Muscle of leg (tissue), 11 donors: ENCODE results near the gene COL25A1. TPM values are rescaled to one million over a fixed set of nuclear protein-coding genes. Genes with fewer than 3 reads are reported as not detected.

Experiments used
- DNase-seq: peaks from one replicate; pipeline ENCODE4 v3.0.0; 2013
- H3K27ac ChIP-seq: one replicate; pipeline ENCODE4 v1.5.1; 2013; ENCODE audit warnings: mild to moderate bottlenecking, low read length, control low read depth
- H3K27me3 ChIP-seq: one replicate; pipeline ENCODE4 v1.6.1; 2013; ENCODE audit warnings: low read length; ENCODE audit not compliant: control insufficient read depth, insufficient read depth
- H3K36me3 ChIP-seq: one replicate; pipeline ENCODE4 v1.6.1; 2013; ENCODE audit warnings: low read length; ENCODE audit not compliant: control insufficient read depth, insufficient read depth
- H3K4me1 ChIP-seq: one replicate; pipeline ENCODE4 v1.6.1; 2013; ENCODE audit warnings: low read length; ENCODE audit not compliant: control insufficient read depth, insufficient read depth
- H3K4me3 ChIP-seq: one replicate; pipeline ENCODE4 v1.5.1; 2013; ENCODE audit warnings: low read length, control low read depth
- H3K9me3 ChIP-seq: replicated peaks from 2 replicates; pipeline ENCODE4 v1.6.1; 2013; ENCODE audit warnings: low read depth, low read length; ENCODE audit not compliant: control insufficient read depth
- WGBS: methylation state at CpG from one replicate; pipeline ENCODE4 v1.1.5; 2013; ENCODE audit warnings: missing lambda C conversion rate; ENCODE audit not compliant: insufficient coverage; 5-methylcytosine and 5-hydroxymethylcytosine counted together
- polyA plus RNA-seq, 8 donors: library from polyadenylated mRNA; unstranded; fragments of 120-200 nt; gene quantifications; one replicate each; pipeline versions ENCODE4 v1.2.1 to v1.2.3, GENCODE V29; 2013; ENCODE audit warnings: inconsistent platforms in 1 of 8, low replicate concordance in 1 of 8; ENCODE audit not compliant: insufficient read length in 8 of 8, insufficient read depth in 1 of 8
- total RNA-seq: library from RNA; stranded (reverse); fragments of 120-200 nt; gene quantifications from one replicate; pipeline ENCODE4 v1.2.4, GENCODE V29; 2013

COL25A1 gene
- total and polyA plus RNA-seq, 9 donors = 4.5 to 9.7 (median 5.6) TPM

DNA sequence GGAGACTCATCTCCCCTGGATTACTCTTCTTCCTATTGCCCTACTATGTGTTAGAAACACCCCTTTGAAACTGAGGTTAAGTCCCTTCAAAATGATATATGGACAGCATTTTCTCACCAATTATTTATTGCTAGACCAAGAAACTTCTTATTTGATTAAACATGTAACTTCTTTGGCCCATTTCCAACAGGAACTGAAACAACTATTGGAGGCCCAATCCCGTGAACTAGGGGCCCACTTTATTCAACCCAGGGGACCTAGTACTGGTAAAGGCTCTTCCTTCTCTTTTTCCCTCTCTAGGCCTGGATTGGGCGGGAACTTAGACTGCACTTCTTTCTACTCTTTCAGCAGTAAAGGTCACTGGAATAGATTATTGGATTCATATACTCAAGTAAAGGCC, 16.7 kb upstream of the COL25A1 start:
- Histone ChIP-seq H3K27ac (no peak overlapping the region), H3K9me3 (peaks cover 11% of the 10 kb centered on the region), H3K4me3 (no peak overlapping the region), H3K27me3 (no peaks in the 10 kb centered on the region), H3K36me3 (no peaks in the 10 kb centered on the region), H3K4me1 (no peaks in the 10 kb centered on the region)
- WGBS = 57% methylated on average over 1 of the region's 2 CpGs
- DNase-seq = no peak

DNA sequence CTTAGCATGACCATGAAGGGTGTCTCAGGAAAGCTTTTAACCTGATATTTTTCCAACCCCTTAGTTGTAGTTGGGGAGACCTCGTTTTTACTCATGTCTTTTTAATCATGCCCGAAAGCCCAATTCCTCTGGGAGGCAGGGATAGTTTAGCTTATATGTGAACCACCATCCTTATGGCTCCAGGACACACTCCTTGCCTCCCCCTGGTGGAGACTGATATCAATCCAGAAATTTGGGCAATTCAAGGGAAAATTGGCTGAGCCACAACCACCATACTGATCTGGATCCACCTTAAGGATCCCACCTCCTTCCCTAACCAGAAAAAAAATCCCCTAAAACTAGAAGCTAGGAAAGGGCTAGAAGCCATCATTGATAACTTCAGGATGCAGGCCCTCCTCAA, 13.4 kb upstream of the COL25A1 start:
- H3K27ac ChIP-seq = no peak overlapping the region
- H3K36me3 ChIP-seq = no peaks in the 10 kb centered on the region

DNA sequence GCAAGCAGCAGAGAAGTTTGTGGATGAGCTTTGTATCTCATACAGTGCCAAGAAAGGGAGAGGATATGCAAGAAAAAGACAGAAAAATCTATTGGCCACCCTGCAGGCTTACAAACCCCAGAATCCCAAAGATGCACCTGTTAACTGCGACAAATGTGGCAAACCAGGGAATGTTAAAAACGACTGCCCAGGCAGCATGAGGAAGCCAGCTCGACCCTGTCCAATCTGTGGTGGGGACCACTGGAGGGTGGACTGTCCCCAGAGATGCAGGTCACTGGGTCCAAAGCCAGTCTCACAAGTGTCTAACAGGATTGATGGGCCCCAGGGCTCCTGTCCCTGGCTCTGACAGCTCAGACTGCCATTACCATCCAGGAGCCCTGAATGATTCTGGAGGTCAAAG, 12.9 kb upstream of the COL25A1 start:
- DNase-seq = no peak

More for the DNA sequence above, 13.4 kb upstream of the COL25A1 start:
- Histone ChIP-seq H3K27me3 (no peaks in the 10 kb centered on the region), H3K9me3 (peaks cover 9% of the 10 kb centered on the region), H3K4me1 (no peaks in the 10 kb centered on the region), H3K4me3 (no peak overlapping the region)
- no peak for DNase-seq
- WGBS = no CpG with 5 or more reads among the region's 2 CpGs

DNA sequence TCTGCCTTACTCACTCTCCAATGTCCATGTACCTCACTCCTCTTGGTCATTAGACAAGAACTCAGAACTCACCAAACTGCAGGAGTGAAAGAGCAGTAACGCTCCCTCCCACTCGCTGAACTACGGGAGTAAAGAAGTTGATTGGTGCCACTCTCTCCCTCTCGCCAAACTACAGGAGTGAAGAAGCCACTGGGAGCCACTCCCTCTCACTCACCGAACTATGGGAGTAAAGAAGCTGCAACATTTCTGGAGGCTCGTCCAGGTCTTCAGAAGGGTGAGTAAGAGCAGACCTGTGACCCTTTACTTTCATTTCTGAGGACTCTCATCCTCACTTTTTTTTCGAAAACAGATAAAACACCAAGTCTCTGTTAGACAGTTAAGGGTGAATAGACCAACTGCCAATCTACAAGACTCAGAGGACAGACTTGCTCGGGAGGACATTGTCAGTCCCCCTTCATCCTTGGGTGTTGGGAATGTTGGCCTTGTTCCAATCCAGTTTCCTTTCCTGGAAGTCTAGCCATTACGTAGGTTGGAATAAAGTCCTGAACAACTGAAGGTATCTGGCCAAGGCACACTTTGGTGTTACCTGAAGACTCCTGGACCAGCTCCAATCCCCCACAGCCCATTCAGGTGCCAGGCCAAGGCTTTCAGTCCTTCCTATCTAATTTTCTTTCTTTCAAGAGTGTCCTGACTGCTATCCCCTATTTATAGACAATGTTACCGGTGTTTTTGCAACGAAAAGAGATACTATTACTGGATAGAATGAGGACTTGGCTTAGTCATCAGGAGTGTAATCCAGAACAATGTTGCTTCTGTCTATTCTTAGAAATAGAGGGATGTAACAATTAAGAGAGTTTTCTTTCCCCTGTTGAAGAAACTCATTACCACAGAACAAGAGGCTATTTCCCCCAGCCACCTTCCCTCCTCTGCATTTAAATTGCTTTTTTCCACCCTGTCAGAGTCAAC, 11.0 kb upstream of the COL25A1 start:
- peaks cover 9% of the 10 kb centered on the region for H3K9me3 ChIP-seq
- DNase-seq = no peak
- no peaks in the 10 kb centered on the region for H3K4me1 ChIP-seq
- H3K36me3 ChIP-seq = no peaks in the 10 kb centered on the region
- H3K27ac ChIP-seq = no peak overlapping the region
- no peaks in the 10 kb centered on the region for H3K27me3 ChIP-seq
- H3K4me3 ChIP-seq = no peak overlapping the region
- 71% methylated on average over 1 of the region's 11 CpGs for WGBS

More for the DNA sequence above, 12.9 kb upstream of the COL25A1 start:
- Histone ChIP-seq H3K27me3 (no peaks in the 10 kb centered on the region), H3K9me3 (peaks cover 9% of the 10 kb centered on the region), H3K4me3 (no peak overlapping the region), H3K4me1 (no peaks in the 10 kb centered on the region), H3K27ac (no peak overlapping the region), H3K36me3 (no peaks in the 10 kb centered on the region)
- 90% methylated on average over 3 of the region's 3 CpGs for WGBS

DNA sequence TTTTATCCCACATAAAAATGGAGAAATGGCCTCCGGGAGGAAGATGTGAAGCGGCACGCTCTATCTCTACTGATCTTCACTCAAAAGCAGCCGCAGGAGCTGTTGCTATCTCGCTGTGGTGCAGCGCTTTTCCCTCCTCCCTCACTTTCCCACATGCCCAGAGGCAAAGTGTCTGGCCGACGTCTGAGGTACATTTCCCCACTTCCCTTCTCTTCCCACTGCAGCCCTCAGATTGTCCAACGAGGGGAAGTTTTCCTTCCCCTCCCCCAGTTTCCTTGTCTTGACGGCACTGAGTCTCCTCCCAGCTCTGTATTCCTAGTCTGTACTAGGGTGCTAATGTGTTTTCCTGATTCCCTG, 660 bp upstream of the COL25A1 start:
- DNase-seq = peak; percentile 62
- H3K27ac ChIP-seq = no peak overlapping the region
- no peaks in the 10 kb centered on the region for H3K36me3 ChIP-seq
- H3K4me1 ChIP-seq = peaks cover 10% of the 10 kb centered on the region
- WGBS = 0% methylated on average over 6 of the region's 10 CpGs
- no peaks in the 10 kb centered on the region for H3K9me3 ChIP-seq
- peak overlapping the region; percentile 57 for H3K4me3 ChIP-seq
- H3K27me3 ChIP-seq = peaks cover 22% of the 10 kb centered on the region

DNA sequence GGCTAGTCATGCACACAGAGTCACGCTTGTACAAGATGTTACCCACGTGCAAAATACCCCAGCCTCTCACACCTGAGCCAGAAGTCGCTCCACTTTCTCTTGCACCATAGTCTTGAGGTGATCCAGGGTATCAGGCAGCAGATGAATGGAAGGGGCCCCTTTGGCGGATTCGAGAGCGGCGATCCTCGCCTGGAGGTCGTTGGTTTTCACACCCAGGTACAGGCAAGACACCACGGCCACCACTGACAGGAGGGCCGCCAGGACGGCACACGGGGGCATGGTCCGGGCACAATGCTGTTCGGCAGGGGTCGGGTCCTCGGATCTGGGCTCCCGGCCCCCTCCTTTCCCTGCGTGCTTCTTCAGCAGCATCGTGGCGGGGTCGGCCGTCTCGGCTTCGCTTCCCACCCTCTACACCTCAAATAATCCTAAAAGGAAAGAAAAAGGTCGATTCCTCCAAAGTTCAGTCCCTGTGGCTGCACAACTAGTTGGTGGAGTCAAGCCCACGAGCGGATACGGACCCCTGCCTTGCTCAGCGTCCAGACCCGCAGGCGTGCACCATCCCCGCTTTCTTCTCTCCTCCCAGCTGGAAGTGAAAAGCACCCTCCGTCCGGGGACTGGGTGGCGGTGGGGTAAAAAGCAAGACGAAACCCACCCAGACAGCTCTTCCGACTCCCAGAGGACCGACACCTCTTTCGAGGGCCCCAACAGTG, 652 bp downstream of the COL25A1 start:
- Histone ChIP-seq H3K27ac (no peak overlapping the region), H3K9me3 (no peaks in the 10 kb centered on the region), H3K4me1 (peaks cover 10% of the 10 kb centered on the region), H3K4me3 (peak overlapping the region; percentile 57), H3K36me3 (no peaks in the 10 kb centered on the region), H3K27me3 (peaks cover 22% of the 10 kb centered on the region)
- 5% methylated on average over 25 of the region's 40 CpGs for WGBS
- DNase-seq = peak; percentile 24

DNA sequence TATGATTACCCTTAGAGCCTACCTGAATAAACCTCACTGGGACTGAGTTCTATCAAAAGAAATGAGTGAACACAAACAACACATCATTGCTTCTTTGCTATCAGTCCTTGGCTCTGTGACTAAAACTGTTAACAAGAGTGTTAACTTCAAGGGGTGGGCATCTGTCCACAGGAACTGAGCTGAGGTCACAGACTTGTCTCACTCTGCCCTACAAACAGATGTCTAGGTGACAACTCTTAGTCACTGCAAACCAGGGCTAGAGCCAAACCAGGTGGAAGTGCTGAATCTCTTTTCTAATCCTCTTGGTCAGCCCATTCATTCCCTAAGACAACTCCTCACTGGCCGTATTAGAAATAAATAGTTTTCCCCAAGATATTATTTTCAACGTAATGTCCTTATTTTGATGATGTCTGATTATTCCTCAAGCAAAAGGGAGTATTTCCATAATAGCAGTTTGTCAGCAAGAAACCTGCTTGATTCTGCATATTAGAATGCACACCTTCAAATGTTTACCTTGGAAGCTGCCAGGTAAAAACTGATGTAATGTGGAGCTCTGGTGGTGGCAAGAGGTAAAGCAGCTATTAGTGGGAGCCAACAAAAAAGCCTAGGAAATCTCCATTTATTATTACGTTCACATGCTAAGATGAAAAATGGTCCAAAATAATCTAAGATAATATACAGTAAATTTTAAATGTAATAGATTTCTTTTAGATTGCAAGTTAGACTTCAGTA, 4.0 kb downstream of the COL25A1 start:
- H3K27me3 ChIP-seq = peaks cover 20% of the 10 kb centered on the region
- no peaks in the 10 kb centered on the region for H3K36me3 ChIP-seq
- DNase-seq = peak; percentile 13
- no peak overlapping the region for H3K4me3 ChIP-seq
- peaks cover 10% of the 10 kb centered on the region for H3K4me1 ChIP-seq
- H3K27ac ChIP-seq = no peak overlapping the region
- H3K9me3 ChIP-seq = no peaks in the 10 kb centered on the region
- no CpG with 5 or more reads among the region's 3 CpGs for WGBS

DNA sequence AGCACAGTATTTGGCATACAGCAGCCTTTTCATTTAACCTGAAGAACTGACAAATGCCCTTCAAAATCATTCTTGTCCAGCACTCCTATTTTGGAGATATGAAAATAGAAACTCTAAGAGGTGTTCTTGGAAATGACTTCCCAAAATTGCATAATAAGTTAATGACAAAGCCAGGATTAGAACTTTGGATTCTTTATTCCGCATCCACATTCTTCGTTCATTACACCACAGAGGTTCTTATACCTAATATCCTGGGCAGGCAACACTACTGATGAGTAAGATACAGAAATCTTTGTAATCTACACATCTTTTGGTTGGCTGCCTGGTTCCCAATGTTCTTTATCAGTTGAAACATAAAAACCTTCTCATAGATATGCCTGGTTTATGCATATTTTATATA, 5.9 kb downstream of the COL25A1 start:
- Histone ChIP-seq H3K36me3 (no peaks in the 10 kb centered on the region), H3K4me3 (no peak overlapping the region), H3K27ac (no peak overlapping the region), H3K4me1 (peaks cover 1% of the 10 kb centered on the region), H3K27me3 (peaks cover 3% of the 10 kb centered on the region), H3K9me3 (no peaks in the 10 kb centered on the region)
- DNase-seq = no peak
- no CpG with 5 or more reads among the region's 2 CpGs for WGBS

DNA sequence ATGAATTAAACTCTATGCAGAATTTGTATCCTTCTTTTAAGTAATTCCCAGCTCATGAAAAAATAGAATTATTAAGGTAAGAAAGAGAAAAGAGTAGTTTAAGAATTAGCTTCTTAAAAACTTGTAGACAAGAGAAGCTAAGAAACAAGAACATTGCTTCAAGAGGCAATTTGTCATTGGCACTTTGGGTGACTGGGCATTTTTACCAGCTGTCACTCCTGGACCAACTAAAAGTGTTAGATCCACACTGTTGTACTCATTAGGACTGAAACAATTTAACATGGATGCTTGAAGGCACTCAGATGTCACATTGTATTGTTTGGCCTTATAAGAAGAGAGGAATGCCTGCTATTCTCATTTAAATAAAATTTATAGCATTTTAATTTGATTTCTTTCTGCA, 7.4 kb downstream of the COL25A1 start:
- no peaks in the 10 kb centered on the region for H3K36me3 ChIP-seq
- no peaks in the 10 kb centered on the region for H3K9me3 ChIP-seq
- no peaks in the 10 kb centered on the region for H3K27me3 ChIP-seq
- DNase-seq = no peak
- H3K4me3 ChIP-seq = no peak overlapping the region
- H3K4me1 ChIP-seq = no peaks in the 10 kb centered on the region
- no peak overlapping the region for H3K27ac ChIP-seq

DNA sequence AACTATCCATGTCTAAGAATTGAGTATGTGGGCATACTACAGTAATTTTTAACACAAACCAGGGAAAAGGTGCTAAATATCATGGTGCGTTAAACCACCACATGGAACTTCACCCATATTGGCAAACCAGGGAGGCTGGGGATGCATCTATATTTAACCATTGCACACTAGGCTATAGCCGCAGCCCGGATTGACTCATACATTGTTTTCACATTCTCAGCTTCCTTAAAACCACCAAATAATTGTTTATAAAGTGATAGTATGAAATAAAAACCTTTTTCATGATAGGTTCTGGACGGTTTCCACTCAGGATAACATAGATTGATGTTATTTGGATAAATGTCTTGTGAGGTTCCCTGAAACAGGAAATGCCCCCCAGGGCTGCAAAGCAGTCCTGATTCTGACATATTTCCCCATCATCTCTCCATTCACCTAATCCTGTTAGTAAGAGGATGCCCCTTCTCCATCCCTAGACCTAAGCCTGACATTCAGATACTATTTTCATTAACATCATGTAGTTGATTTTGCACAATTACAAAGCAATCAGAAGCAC, 7.9 kb downstream of the COL25A1 start:
- Histone ChIP-seq H3K4me1 (no peaks in the 10 kb centered on the region), H3K27ac (no peak overlapping the region), H3K27me3 (no peaks in the 10 kb centered on the region), H3K4me3 (no peak overlapping the region), H3K9me3 (no peaks in the 10 kb centered on the region), H3K36me3 (no peaks in the 10 kb centered on the region)
- WGBS = 80% methylated on average over 1 of the region's 4 CpGs
- DNase-seq = no peak
